GM12801 (cell line): ENCODE results near the gene ODR4.

Experiments used
- CTCF ChIP-seq: IDR thresholded peaks from one replicate; pipeline ENCODE4 v1.5.1; 2011; ENCODE audit warnings: control low read depth; ENCODE audit not compliant: insufficient read length; ENCODE audit errors: extremely low read depth

Gene ODR4

DNA sequence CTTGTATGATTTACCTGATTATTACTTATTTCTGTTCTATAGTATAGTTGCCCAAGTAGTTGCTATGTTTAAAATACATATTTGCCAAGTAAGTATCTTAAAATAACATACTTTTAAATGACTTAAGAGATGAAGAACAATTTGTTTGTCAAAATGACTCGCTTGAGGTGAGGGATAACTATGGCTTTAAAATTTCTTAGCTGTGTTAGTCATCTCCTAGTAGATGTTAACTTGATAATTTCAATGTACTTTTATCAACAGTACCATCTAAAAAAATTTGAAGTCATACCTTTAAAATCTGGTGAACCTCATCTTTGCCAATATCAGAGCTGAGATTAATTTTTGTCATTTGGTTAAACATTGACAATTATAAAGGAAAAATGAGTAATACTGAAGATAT, 37.7 kb downstream of the ODR4 start:
- no peak for TF ChIP-seq CTCF

- no peak for TF ChIP-seq CTCF
These were observed 42.9 kb downstream of the ODR4 start for GRCh38 chr1:186418503-186418902.

DNA sequence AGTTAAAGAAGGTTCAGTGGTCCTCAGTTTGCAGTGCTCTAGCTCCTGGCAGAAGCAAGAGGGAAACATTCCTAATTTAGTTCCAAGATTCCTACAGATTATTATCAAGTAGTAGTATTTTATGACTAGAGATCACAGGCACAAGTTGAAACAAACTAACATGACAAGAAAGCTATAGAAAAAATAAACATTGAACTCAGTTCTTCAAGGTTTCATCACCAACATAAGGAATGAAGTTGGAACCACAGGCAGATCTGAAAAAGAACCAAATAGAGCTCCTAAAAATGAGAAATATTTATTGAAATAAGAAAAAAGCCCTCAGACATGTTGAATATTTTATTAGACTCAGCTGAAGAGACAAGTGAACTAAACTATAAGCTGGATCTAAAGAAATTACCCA, 44.7 kb downstream of the ODR4 start:
- no peak for TF ChIP-seq CTCF

DNA sequence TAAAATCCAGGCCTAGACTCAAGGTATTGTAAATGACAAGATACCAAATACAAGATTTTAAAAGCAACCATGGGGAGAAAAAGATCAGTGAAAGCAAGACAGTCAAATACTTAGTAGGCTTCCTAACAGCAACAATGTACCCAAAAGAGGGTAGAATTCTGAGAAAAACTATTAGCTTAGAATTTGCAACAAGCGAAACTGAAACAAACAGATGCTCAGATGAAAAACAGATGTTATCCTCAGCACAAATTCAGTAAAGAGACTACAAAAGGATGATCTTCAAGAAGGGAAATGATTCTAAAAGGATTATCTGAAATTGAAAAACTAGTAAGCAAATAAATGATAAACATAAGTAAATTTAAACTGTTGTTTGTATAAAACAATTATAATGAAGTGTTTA, 45.3 kb downstream of the ODR4 start:
- no peak for TF ChIP-seq CTCF

DNA sequence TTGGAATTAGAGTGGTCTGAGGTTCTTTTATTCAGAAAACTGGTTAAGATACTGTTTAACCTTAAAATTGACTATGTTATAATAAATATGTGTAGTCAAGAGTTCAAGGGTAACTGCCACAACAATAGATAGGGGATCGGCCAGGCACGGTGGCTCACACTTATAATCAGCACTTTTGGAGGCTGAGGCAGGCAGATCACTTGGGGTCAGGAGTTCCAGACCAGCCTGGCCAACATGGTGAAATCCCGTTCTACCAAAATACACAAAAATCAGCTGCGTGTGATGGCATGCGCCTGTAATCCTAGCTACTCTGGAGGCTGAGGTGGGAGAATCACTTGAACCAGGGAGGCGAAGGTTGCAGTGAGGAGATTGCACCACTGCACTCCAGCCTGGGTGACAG, 45.8 kb downstream of the ODR4 start:
- TF ChIP-seq CTCF = no peak

DNA sequence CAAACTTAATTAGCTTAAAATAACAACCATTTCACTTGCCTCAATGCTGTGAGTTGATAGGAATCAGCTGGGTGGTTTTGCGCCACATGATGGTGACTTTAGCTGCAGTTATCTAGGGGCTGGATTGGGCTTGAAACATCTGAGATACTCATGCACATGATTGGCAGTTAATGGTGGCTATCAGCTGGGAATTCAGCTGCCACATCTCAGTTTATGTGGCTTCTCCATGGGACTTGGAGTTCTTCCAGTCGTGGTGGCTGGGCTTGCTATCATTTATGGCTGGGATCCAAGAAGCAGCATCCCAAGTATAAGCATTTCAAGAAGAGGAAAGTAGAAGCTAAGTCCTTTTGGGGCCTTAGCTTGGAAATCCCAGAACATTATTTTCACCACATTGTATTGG, 48.9 kb downstream of the ODR4 start:
- TF ChIP-seq CTCF = no peak

GRCh38 chr1:186426118-186426517, 50.5 kb downstream of the ODR4 start:
- TF ChIP-seq CTCF = no peak

DNA sequence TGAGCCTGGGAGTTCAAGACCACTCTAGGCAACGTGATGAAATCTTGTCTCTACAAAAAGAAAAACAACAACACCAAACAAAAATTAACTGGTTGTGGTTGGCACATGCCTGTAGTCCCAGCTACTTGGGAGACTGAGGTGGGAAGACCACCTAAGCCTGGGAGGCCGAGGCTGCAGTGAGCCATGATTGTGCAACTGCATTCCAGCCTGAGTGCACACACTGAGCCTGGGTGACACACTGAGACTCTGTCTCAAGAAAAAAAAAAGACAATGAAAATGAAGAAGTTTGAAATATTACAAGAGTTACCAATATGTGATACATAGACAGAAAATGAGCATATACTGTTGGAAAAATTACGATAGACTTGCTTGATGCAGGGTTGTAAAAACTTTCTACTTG, 53.4 kb downstream of the ODR4 start:
- TF ChIP-seq CTCF = no peak
